DMS79 treated with DMSO at 0.1 percent for 48 hours (cell line): Measurements from ENCODE around the gene CFAP299.

Experiments
- DNase-seq: peaks from one replicate; lab custom pipeline; 2025; lab: John Stamatoyannopoulos, UW

CFAP299 gene

GRCh38 chr4:80927420-80927819, 591.9 kb downstream of the CFAP299 start:
- DNase-seq, result no peak

DNA sequence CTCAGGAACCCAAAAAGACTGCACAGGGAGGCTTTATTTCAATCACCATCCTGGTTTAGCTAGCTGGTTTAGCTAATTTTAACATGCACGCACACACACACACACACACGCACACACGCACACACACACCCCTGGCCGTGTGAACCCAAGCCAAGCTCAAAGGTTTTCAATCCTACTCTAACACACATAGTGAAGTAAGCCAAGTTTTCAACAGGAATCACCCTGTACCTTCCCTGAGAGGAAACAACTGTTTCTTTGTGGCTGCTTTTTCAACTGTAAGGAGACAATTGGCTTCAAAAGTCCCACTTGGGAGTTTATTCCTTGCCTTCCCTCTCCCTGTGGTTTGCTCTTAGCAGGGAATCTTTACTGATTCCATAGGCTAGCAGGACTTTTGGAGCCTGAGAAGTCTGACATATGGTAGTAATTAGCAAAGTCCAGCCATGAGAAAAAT, 596.1 kb downstream of the CFAP299 start:
- no peak for DNase-seq

GRCh38 chr4:80948141-80948540, 612.6 kb downstream of the CFAP299 start:
- no peak for DNase-seq

- DNase-seq, result no peak
These were observed 613.5 kb downstream of the CFAP299 start for GRCh38 chr4:80948995-80949394.

GRCh38 chr4:80956421-80956820, 620.9 kb downstream of the CFAP299 start:
- no peak for DNase-seq

GRCh38 chr4:80963051-80963450, 627.5 kb downstream of the CFAP299 start:
- DNase-seq, result no peak

- DNase-seq, result no peak
These were observed 631.8 kb downstream of the CFAP299 start for GRCh38 chr4:80967346-80967745.

GRCh38 chr4:80980239-80980638, 644.7 kb downstream of the CFAP299 start:
- no peak for DNase-seq

DNA sequence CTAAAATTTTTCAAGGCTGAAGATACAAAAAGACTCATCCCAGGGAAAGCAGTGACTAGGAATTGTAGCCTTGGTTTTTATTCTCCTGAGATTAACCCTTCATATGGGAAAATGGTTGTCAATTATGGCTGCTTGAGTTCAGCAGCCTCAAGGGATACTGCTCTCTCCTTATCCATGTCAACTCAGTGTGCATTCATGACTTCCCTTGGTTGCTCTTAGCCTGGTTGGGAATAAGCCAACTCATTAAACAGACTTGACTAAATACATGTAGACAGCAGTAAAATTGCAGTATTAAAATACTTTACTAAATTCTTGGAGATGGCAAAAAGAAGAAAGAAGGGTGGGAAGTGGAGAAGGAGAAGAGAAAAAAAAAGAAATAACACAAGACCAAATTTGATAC, 650.5 kb downstream of the CFAP299 start:
- no peak for DNase-seq

DNA sequence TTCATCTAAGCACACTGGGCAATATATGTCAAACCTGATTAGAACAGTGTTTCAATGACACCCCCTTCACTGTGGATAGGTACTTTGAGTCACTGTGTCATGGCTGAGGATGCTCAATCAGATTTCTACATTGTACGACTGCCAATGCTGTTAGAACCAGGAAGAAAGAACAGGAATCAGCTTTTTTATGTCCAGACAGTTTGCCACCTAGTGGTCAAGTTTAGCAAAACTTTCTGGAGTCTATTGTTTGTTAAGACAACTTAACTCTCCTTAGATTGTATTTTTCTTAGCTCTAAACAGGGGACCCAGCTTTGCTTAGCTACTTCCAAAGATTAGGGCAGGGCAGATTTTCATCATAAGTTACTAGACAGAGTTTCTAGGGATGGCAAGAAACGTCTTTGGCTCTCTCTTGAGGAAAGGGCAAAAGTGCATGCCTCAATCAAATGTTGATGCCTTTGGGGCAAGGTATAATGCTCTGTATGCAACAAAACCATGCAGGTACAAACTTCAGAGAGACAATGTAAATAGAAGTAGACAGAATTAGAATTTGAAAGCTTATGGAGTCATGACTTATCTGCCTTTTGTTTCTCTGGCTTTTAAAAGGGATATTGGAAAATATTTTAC, 654.5 kb downstream of the CFAP299 start:
- DNase-seq, result no peak

- DNase-seq, result no peak
These were observed 655.3 kb downstream of the CFAP299 start for GRCh38 chr4:80990851-80991250.

GRCh38 chr4:80999943-81000342, 664.4 kb downstream of the CFAP299 start:
- no peak for DNase-seq

GRCh38 chr4:81003597-81004111, 668.1 kb downstream of the CFAP299 start:
- no peak for DNase-seq

- no peak for DNase-seq
These were observed 671.9 kb downstream of the CFAP299 start for GRCh38 chr4:81007417-81007816.
